DMS79 treated with DMSO at 0.1 percent for 48 hours (cell line): ENCODE data around the gene ADH1B.
"Not testable (repeated sequence)": the region's sequence is repeated elsewhere in the genome, so short reads cannot be mapped to it uniquely, and the experiment has no call there.

Source experiments
- DNase-seq: peaks from one replicate; lab custom pipeline; 2025; lab: John Stamatoyannopoulos, UW

Gene ADH1B

DNA sequence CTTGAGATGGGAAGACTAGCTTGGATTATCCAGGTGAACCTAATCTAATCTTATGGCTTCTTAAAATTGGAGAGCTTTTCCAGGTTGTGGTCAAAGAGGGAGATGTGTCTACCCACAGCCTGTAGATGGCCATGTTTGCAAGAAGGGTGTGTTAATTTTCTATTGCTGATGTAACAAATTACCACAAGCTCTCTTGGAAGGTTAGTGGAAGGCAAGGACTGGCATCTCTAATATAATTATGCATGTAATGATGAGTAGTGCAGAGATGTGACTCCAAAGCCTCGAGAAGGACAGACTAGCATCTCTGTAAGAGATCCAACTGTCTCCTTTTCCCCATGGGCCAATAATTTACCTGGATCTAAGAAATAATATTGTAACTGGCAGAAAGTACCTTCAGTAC is 3.2 kb upstream of the ADH1B start:
- no peak for DNase-seq

- no peak for DNase-seq
Measured at GRCh38 chr4:99323756-99324155, 2.6 kb upstream of the ADH1B start.

DNA sequence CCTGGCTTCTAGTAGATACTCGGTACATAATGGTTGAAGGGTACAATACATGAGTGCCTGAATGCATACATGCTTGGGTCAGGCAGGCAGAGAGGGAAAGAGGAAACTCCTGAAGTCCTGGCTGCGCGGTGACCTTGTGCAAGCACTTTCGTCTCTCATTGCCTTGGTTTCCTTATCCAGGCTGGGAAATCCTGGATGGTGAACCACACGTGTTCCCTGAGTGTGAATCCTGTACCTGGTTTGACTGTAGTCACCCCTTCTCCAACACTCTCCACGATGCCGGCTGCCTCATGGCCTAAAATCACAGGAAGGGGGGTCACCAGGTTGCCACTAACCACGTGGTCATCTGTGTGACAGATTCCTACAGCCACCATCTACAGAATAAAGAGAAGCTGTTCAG is 3.4 kb downstream of the ADH1B start:
- not testable (repeated sequence) for DNase-seq

GRCh38 chr4:99317354-99317753 is 3.8 kb downstream of the ADH1B start:
- no peak for DNase-seq

- no peak for DNase-seq
Measured at GRCh38 chr4:99315839-99316238, 5.4 kb downstream of the ADH1B start.

- DNase-seq, result no peak
Measured at GRCh38 chr4:99314211-99314610, 7.0 kb downstream of the ADH1B start.

DNA sequence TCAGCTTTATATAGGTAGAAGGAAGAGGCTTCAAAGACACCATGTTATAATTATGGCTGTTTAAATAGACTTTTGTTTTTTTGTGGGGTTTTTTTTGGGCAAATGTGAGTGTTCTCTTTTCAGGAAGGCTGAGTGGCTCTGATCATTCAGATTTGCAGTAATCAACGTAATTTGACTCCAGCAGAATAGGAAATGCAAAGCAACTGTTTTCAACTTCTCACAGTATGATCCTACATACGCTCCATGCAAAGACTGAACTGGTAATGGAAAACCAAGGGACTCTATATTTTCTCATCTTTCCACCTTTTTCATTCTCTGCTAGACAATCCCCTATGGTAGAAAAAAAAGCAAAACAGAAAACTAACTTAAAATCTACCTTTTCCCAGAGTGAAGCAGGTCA is 10.8 kb downstream of the ADH1B start:
- DNase-seq, result no peak

DNA sequence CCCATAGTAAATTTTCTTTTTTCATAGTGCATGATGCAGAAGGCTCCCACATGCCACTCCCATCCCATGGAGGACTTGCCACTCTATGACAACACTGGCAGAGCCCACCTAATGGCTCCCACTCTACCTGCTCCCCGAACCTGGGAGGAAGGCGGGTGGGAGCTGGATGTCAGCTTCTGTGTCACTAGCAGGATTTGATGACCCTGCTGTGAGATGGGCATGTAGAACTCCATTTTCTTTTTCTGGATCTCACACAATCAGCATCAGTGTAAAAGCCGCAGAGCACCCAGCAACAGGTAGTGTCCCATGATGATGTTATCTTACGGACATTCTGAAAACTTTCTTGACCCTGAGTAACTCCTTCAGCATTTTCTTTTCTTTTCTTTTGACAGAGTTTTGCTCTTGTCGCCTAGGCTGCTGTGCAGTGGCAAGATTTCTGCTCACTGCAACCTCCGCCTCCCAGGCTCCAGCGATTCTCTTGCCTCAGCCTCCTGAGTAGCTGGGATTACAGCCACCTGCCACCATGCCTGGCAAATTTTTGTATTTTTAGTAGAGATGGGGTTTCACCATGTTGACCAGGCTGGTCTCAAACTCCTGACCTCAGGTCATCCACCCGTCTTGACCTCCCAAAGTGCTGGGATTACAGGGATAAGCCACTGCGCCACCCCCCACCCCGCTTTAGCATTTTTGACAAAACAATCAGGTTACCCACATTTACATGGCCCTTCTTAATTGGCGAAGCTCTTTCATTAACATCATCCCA is 15.4 kb downstream of the ADH1B start:
- DNase-seq, result no peak

GRCh38 chr4:99301376-99302164 is 19.6 kb downstream of the ADH1B start:
- no peak for DNase-seq

GRCh38 chr4:99300934-99301333 is 20.3 kb downstream of the ADH1B start:
- DNase-seq, result no peak

DNA sequence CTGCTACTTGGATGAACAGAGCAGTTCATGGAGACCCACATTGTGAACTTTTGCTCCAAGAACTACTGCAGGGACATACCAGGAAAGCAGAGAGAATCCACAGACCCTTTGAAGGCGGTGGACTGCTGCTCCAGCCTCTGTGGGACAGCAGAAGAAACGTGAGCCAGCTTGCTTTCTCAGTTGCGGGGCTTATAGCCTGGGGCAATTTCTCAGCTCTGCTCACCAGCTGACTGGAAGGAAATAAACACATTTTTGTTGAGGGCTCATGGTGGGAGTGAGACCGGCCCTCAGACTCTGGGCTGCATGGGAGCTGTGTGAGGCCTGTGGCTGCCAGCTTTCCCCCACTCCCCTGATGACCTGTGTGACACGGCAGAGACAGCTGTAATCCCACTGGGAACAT is 27.8 kb downstream of the ADH1B start:
- no peak for DNase-seq

DNA sequence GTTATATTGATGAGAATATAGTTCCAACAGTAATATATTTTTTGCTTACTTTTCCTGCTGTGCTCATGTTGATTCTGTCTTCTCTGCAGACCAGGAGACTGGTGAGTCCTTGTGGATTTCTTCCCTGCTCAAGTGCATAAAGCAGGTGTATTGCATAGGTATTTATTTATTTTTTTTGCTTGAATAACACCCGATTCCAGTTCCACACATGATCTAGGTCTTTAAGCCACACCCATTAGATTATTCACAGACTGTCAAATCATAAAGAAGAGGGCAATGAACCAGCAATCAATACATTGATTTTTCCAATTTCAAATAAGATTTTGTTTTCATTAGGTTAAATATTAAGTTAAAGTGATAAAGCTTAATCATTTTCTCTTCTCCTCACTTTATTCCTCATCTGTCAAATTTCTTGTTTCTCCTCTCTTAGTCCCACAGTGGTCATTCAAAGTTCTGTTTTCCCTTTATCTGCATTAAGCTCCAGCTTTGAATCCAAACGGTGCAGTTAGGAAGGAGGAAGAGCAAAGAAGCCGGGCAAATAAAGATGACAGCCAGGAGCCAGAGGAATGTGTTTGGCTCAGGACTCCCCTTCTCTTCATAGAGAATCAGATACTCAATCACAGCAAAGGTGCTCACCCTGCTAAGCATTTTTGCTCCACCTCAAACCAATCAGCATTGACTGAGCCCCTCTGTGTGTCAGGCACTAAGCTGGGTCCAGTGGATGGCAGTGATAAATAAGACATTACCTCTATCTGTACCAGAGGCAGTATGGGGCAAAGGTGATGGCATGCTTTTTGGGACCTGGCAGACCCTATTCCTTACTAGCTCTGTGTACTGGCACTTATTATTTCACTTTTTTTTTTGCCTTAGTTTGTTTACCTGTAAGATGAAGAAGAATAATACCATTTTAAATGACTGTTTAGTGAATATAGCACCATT is 30.1 kb downstream of the ADH1B start, which contains the start of gene ADH1A:
Gene ADH1A (minus strand): TSS at position 138 of the 939 bp plus-strand sequence. CDS start 71 bp downstream, at position 67.
- DNase-seq, result no peak

- no peak for DNase-seq
Measured at GRCh38 chr4:99285387-99285786, 35.8 kb downstream of the ADH1B start.

GRCh38 chr4:99282731-99283130 is 38.5 kb downstream of the ADH1B start:
- DNase-seq, result no peak

- DNase-seq, result no peak
Measured at GRCh38 chr4:99281261-99281660, 39.9 kb downstream of the ADH1B start.

DNA sequence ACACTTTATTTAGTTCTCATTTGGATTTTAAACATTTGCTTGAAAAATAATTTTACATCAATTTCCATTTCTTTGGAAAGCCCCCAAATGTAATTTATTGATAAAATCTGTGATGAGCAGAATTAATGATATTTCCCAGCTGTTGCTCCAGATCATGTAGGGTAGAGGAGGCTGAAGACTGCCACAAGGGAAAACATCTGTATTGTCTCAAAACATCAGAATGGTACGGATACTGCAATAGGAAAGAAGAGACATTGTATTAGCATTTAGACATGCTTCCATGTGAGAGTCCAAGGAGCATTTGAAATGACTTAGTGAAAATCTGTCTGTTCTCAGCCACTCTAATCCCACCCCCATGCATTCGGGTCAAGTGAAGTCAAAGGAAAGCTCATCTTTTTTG is 44.8 kb downstream of the ADH1B start:
- DNase-seq, result no peak

DNA sequence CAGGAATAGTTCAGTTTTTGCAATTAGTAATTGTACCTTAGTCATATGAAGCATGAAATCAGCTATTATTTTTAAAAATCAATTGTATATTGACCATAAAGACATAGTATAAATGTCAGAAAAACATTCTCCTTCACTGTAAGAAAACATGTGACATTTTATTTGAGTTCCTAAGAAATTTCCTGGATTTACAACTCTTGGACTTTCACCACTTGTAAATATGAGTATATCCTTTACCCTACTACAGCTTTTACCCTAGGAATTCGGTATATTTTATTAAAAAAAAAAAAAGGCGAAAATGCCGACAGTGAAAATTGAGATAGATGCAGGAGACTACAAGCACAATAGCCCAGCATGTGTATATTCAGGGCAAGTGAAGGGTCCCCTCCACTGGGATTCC is 45.3 kb downstream of the ADH1B start:
- no peak for DNase-seq

DNA sequence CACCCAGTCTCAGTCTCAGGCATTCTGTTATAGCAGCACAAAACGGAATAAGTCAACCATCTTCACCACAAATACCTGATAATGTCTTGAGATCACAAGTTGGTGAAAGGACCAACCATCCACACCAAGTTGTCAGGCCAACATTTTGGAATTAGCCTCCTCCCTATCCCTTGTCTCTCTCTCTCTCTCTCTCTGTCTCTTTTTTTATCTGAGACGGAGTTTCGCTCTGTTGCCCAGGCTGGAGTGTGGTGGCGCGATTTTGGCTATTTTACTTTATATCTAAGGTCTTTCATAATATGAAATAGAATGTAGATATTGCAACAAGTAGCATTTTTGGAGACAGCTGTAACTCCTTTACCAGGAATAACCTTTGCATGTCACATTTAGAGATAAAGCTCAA is 46.2 kb downstream of the ADH1B start:
- DNase-seq, result no peak

- no peak for DNase-seq
Measured at GRCh38 chr4:99273704-99274103, 47.5 kb downstream of the ADH1B start.

DNA sequence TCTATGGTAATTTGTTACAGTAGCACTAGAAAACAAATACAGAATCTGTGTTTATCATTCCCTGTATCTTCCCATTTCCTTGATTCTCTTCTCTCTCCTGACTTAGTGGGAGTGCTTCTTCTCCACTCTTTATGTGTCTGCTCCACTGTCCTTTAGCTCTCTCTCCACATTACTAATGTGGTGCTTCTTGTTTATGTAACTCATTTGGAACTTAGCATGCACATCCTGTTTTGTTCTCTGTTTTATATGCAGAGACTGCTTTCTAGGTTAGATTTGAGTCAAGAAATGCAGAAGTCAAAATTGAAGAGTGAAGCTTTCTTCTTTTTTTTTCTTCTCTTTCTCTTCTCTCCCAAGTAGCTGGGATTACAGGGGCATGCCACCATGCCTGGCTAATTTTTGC is 56.3 kb downstream of the ADH1B start:
- DNase-seq, result no peak
